GM10266 (cell line): ENCODE data around the gene NDUFS6.

Source experiments
- DNase-seq: peaks from one replicate; pipeline ENCODE4 v3.0.0; 2012; ENCODE audit errors: extremely low spot score
- CTCF ChIP-seq: IDR thresholded peaks from 2 replicates; pipeline ENCODE4 v1.5.1; 2012; ENCODE audit warnings: mild to moderate bottlenecking, low read depth; ENCODE audit not compliant: control insufficient read depth, insufficient read depth; ENCODE audit errors: missing control alignments

Gene NDUFS6

GRCh38 chr5:1756481-1756880, 44.7 kb upstream of the NDUFS6 start:
- no peak for TF ChIP-seq CTCF
- no peak for DNase-seq

GRCh38 chr5:1757511-1757910, 43.7 kb upstream of the NDUFS6 start:
- TF ChIP-seq CTCF = no peak
- no peak for DNase-seq

GRCh38 chr5:1758574-1758973, 42.6 kb upstream of the NDUFS6 start:
- DNase-seq = no peak
- no peak for TF ChIP-seq CTCF

- no peak for TF ChIP-seq CTCF
- DNase-seq = no peak
Observed at GRCh38 chr5:1759378-1759970, 41.7 kb upstream of the NDUFS6 start.

- no peak for TF ChIP-seq CTCF
- DNase-seq = no peak
Observed at GRCh38 chr5:1760231-1760630, 41.0 kb upstream of the NDUFS6 start.

- DNase-seq = no peak
- TF ChIP-seq CTCF = no peak
Observed at GRCh38 chr5:1760656-1761452, 40.4 kb upstream of the NDUFS6 start.

GRCh38 chr5:1761453-1761755, 39.8 kb upstream of the NDUFS6 start:
- no peak for DNase-seq
- TF ChIP-seq CTCF = no peak
